ENCODE measurements around the gene DDX46.
"Not testable (repeated sequence)": the region's sequence is repeated elsewhere in the genome, so short reads cannot be mapped to it uniquely, and the experiment has no call there.

Gene DDX46

GRCh38 chr5:134784946-134785620 lies 26.5 kb downstream of the DDX46 start:
- DNase-seq: no peak

GRCh38 chr5:134787692-134788091 lies 29.1 kb downstream of the DDX46 start:
- DNase-seq: no peak

- no peak for DNase-seq
Observed at GRCh38 chr5:134791580-134791979, 33.0 kb downstream of the DDX46 start.

GRCh38 chr5:134792286-134792685 lies 33.7 kb downstream of the DDX46 start:
- DNase-seq: no peak

GRCh38 chr5:134793111-134793510 lies 34.5 kb downstream of the DDX46 start:
- no peak for DNase-seq

- DNase-seq: no peak
Observed at GRCh38 chr5:134794082-134794481, 35.5 kb downstream of the DDX46 start.

- no peak for DNase-seq
Observed at GRCh38 chr5:134794819-134795218, 36.2 kb downstream of the DDX46 start.

GRCh38 chr5:134798468-134798867 lies 39.9 kb downstream of the DDX46 start:
- DNase-seq: no peak

GRCh38 chr5:134803821-134804220 lies 45.2 kb downstream of the DDX46 start:
- no peak for DNase-seq

GRCh38 chr5:134813407-134813806 lies 54.8 kb downstream of the DDX46 start:
- no peak for DNase-seq

- DNase-seq: no peak
Observed at GRCh38 chr5:134813827-134814226, 55.2 kb downstream of the DDX46 start.

- DNase-seq: no peak
Observed at GRCh38 chr5:134817006-134817405, 58.4 kb downstream of the DDX46 start.

GRCh38 chr5:134818776-134819175 lies 60.2 kb downstream of the DDX46 start:
- DNase-seq: no peak

GRCh38 chr5:134819407-134819963 lies 60.9 kb downstream of the DDX46 start:
- DNase-seq: no peak

- DNase-seq: no peak
Observed at GRCh38 chr5:134821841-134822240, 63.3 kb downstream of the DDX46 start.

GRCh38 chr5:134824681-134825080 lies 66.1 kb downstream of the DDX46 start:
- DNase-seq: no peak

GRCh38 chr5:134825212-134825611 lies 66.6 kb downstream of the DDX46 start:
- no peak for DNase-seq

- no peak for DNase-seq
Observed at GRCh38 chr5:134833340-134834032, 74.9 kb downstream of the DDX46 start.

GRCh38 chr5:134835623-134836022 lies 77.0 kb downstream of the DDX46 start:
- DNase-seq: no peak

GRCh38 chr5:134837530-134838181 lies 79.1 kb downstream of the DDX46 start:
- no peak for DNase-seq

GRCh38 chr5:134838361-134838760 lies 79.8 kb downstream of the DDX46 start:
- not testable (repeated sequence) for DNase-seq

GRCh38 chr5:134840811-134841210 lies 82.2 kb downstream of the DDX46 start:
- DNase-seq: no peak

GRCh38 chr5:134844252-134844651 lies 85.7 kb downstream of the DDX46 start:
- no peak for DNase-seq

- DNase-seq: no peak
Observed at GRCh38 chr5:134845335-134845851, 86.8 kb downstream of the DDX46 start.
